B cell (primary cell): ENCODE measurements around the gene SNRPD2.

Experiments used
- EZH2 ChIP-seq: IDR thresholded peaks from 2 replicates; pipeline ENCODE4 v1.6.1; 2012; ENCODE audit warnings: borderline replicate concordance, low read depth, mild to moderate bottlenecking, moderate library complexity, low read length; ENCODE audit not compliant: insufficient read depth, poor library complexity, severe bottlenecking
- TF ChIP-seq, protein P1 (sequence below): fragments of 200-600 bp; IDR thresholded peaks from one replicate; pipeline ENCODE4 v1.8.0; 2022; ENCODE audit warnings: antibody characterized with exemption, mild to moderate bottlenecking

DNA sequence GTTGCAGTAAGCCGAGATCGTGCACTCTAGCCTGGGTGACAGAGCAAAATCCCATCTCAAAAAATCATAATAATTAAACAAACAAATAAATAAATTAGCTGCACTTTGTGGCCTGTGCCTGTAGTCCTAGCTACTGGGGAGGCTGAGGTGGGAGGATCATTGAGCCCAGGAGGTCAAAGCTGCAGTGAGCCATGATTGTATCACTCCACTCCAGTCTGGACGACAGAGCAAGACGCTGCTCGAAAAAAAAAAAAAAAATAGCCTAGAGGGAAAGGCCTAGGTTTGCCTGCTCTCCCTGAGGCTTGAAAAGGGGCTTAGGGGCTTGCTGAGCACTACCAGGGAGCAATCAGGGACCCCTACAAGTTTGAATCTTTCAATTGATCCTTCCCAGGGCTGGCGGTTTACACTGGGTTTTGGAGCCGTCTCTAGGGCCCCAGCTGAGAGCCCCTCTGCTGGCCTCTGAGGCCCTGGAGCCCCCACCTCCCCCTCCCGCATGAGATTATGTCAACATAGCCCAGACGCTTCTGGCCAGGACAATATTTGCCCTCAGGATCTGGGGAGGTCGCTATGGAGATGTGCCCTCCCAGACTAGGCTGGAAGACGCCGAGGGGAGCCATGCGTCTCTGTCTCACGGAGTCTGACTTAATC, 34.1 kb downstream of the SNRPD2 start:
- TF ChIP-seq, protein P1, sequence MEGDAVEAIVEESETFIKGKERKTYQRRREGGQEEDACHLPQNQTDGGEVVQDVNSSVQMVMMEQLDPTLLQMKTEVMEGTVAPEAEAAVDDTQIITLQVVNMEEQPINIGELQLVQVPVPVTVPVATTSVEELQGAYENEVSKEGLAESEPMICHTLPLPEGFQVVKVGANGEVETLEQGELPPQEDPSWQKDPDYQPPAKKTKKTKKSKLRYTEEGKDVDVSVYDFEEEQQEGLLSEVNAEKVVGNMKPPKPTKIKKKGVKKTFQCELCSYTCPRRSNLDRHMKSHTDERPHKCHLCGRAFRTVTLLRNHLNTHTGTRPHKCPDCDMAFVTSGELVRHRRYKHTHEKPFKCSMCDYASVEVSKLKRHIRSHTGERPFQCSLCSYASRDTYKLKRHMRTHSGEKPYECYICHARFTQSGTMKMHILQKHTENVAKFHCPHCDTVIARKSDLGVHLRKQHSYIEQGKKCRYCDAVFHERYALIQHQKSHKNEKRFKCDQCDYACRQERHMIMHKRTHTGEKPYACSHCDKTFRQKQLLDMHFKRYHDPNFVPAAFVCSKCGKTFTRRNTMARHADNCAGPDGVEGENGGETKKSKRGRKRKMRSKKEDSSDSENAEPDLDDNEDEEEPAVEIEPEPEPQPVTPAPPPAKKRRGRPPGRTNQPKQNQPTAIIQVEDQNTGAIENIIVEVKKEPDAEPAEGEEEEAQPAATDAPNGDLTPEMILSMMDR = no peak
- no peak for TF ChIP-seq EZH2
